ENCODE measurements around the gene MINAR1. TPM values are rescaled to one million over a fixed set of nuclear protein-coding genes. Genes with fewer than 3 reads are reported as not detected.

MINAR1 gene
- total and polyA plus RNA-seq, 11 donors = 0.04 to 0.29 (median 0.12) TPM; not detected in 2

GRCh38 chr15:79397269-79397910, 34.7 kb upstream of the MINAR1 start:
- Histone ChIP-seq H3K4me1 (peaks cover 0 to 19% (median 0%) of the 10 kb centered on the region in 12 donors), H3K9me3 (no peaks in the 10 kb centered on the region), H3K4me3 (no peak overlapping the region), H3K27me3 (peaks cover 0 to 3% (median 0%) of the 10 kb centered on the region in 9 donors), H3K36me3 (no peaks in the 10 kb centered on the region), H3K27ac (no peak overlapping the region)
- ATAC-seq = no peak
- WGBS, 4 donors = 72 to 94% (median 86%) methylated on average over 3 of the region's 3 CpGs
- TF ChIP-seq POLR2A (IDR thresholded peaks at IDR 0.05) (no peak), CTCF (IDR thresholded peaks at IDR 0.05) (no peak)
- no peak for DNase-seq
- intact Hi-C loops (cut with DNase I) = no loop called here

DNA sequence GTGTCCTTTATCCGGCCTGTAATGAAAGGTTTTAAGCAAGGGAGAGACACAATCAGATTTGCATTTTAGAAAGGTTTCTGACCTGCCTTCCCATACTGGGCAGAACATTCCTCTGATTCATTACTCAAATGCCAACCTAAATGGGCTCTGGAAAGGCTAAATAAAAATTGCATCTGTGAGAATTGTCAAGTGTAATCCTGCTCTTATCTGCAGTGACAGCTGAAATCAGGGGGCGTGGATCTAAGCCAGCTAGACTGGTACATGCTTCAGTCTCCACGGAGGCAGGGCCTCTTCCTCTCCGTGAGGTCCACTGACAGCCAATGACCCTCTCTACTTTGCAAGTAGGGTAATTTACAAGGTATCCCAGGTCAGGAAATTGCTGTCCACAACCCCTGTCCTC, 32.5 kb upstream of the MINAR1 start:
- H3K27me3 ChIP-seq = peaks cover 0 to 5% (median 0%) of the 10 kb centered on the region in 9 donors
- no peak overlapping the region for H3K4me3 ChIP-seq
- WGBS, 4 donors = 58 to 69% (median 61%) methylated on average over 4 of the region's 4 CpGs
- ATAC-seq (no peak), DNase-seq (no peak)
- peaks cover 0 to 2% (median 0%) of the 10 kb centered on the region in 12 donors for H3K4me1 ChIP-seq
- H3K27ac ChIP-seq = no peak overlapping the region
- intact Hi-C loops (cut with DNase I) = no loop called here
- TF ChIP-seq POLR2A (IDR thresholded peaks at IDR 0.05) (no peak), CTCF (IDR thresholded peaks at IDR 0.05) (no peak)
- no peaks in the 10 kb centered on the region for H3K9me3 ChIP-seq
- H3K36me3 ChIP-seq = no peaks in the 10 kb centered on the region

GRCh38 chr15:79400650-79401049, 31.5 kb upstream of the MINAR1 start:
- 54 to 79% (median 66%) methylated on average over 3 of the region's 3 CpGs for WGBS, 4 donors
- no peak for ATAC-seq
- no peaks in the 10 kb centered on the region for H3K36me3 ChIP-seq

GRCh38 chr15:79401301-79401700, 30.8 kb upstream of the MINAR1 start:
- 57 to 65% (median 60%) methylated on average over 3 of the region's 3 CpGs for WGBS, 4 donors
- DNase-seq (no peak), ATAC-seq (no peak)
- H3K27ac ChIP-seq = no peak overlapping the region
- no peak for TF ChIP-seq CTCF (IDR thresholded peaks at IDR 0.05)
- no peak for TF ChIP-seq POLR2A (IDR thresholded peaks at IDR 0.05)
- no peaks in the 10 kb centered on the region for H3K9me3 ChIP-seq
- no peaks in the 10 kb centered on the region for H3K36me3 ChIP-seq
- intact Hi-C loops (cut with DNase I) = no loop called here
- H3K4me3 ChIP-seq = no peak overlapping the region
- H3K4me1 ChIP-seq = no peaks in the 10 kb centered on the region
- peaks cover 0 to 5% (median 0%) of the 10 kb centered on the region in 9 donors for H3K27me3 ChIP-seq

More at GRCh38 chr15:79400650-79401049, 31.5 kb upstream of the MINAR1 start:
- DNase-seq = no peak
- intact Hi-C loops (cut with DNase I) = no loop called here
- no peak overlapping the region for H3K27ac ChIP-seq
- no peaks in the 10 kb centered on the region for H3K4me1 ChIP-seq
- no peak overlapping the region for H3K4me3 ChIP-seq
- H3K9me3 ChIP-seq = no peaks in the 10 kb centered on the region
- peaks cover 0 to 5% (median 0%) of the 10 kb centered on the region in 9 donors for H3K27me3 ChIP-seq
- no peak for TF ChIP-seq POLR2A (IDR thresholded peaks at IDR 0.05)
- TF ChIP-seq CTCF (IDR thresholded peaks at IDR 0.05) = no peak
